AG04449 (cell line): ENCODE measurements around the gene ARHGEF7.

ENCODE experiments used
- CTCF ChIA-PET: fragments of 350-600 bp; formaldehyde crosslinking; extraction: SDS; loops from one replicate; lab custom pipeline; 2021; ENCODE audit warnings: antibody characterized with exemption; lab: Yijun Ruan, JAX
- POLR2A ChIA-PET: fragments of 400-600, 350-600 bp; formaldehyde crosslinking; extraction: SDS; loops from one replicate; lab custom pipeline; 2020; ENCODE audit warnings: antibody characterized with exemption, inconsistent platforms; lab: Yijun Ruan, JAX
- DNase-seq: peaks from one replicate; pipeline ENCODE4 v3.0.0-alpha.2; 2010; ENCODE audit warnings: low read depth, low spot score
- H3K4me3 ChIP-seq: 2 replicates; pipeline ENCODE4 v1.5.1; 2011; ENCODE audit warnings: low read depth, mild to moderate bottlenecking, control low read depth, low read length
- CTCF ChIP-seq: IDR thresholded peaks from one replicate; pipeline ENCODE4 v1.5.1; 2011; ENCODE audit warnings: mild to moderate bottlenecking, moderate library complexity, low read length, control low read depth, inconsistent platforms; ENCODE audit not compliant: insufficient read depth; ENCODE audit errors: missing control alignments

Gene ARHGEF7

GRCh38 chr13:111267784-111268183, 152.7 kb downstream of the ARHGEF7 start:
- CTCF ChIA-PET = interaction anchor here (1.0 to 1.3 kb wide), 5 partner anchors 9 to 200 kb away, joined by 3 to 5 read pairs (median 4); no protein-coding TSS in a partner anchor
- DNase-seq = no peak
- POLR2A ChIA-PET = no interaction called here
- TF ChIP-seq CTCF = no peak
- no peak overlapping the region for H3K4me3 ChIP-seq

GRCh38 chr13:111269508-111269907, 154.4 kb downstream of the ARHGEF7 start:
- no peak overlapping the region for H3K4me3 ChIP-seq
- DNase-seq = no peak
- TF ChIP-seq CTCF = no peak
- ChIA-PET CTCF (interaction anchor here (1.2 kb wide), 2 partner anchors 9 to 201 kb away, joined by 3 read pairs; no protein-coding TSS in a partner anchor), POLR2A (no interaction called here)

- ChIA-PET CTCF (interaction anchor here (1.2 kb wide), 2 partner anchors 8 to 202 kb away, joined by 3 read pairs; no protein-coding TSS in a partner anchor), POLR2A (no interaction called here)
- TF ChIP-seq CTCF = no peak
- DNase-seq = no peak
- no peak overlapping the region for H3K4me3 ChIP-seq
Observed at GRCh38 chr13:111270126-111270525, 155.0 kb downstream of the ARHGEF7 start.

GRCh38 chr13:111270765-111271698, 155.9 kb downstream of the ARHGEF7 start:
- H3K4me3 ChIP-seq = no peak overlapping the region
- POLR2A ChIA-PET = no interaction called here
- DNase-seq = no peak
- TF ChIP-seq CTCF = no peak
- CTCF ChIA-PET = interaction anchor here (1.2 kb wide), 1 partner anchor 8 kb away, joined by 3 read pairs; no protein-coding TSS in a partner anchor

GRCh38 chr13:111272117-111272516, 157.0 kb downstream of the ARHGEF7 start:
- H3K4me3 ChIP-seq = no peak overlapping the region
- no peak for DNase-seq
- ChIA-PET CTCF (no interaction called here), POLR2A (no interaction called here)
- no peak for TF ChIP-seq CTCF

- POLR2A ChIA-PET = no interaction called here
- TF ChIP-seq CTCF = no peak
- CTCF ChIA-PET = interaction anchor here (1.0 kb wide), 1 partner anchor 9 kb away, joined by 3 read pairs; no protein-coding TSS in a partner anchor
- DNase-seq = no peak
- H3K4me3 ChIP-seq = no peak overlapping the region
Observed at GRCh38 chr13:111275382-111275781, 160.3 kb downstream of the ARHGEF7 start.
